GM23338 (cell line): ENCODE measurements around the gene CGNL1. TPM values are rescaled to one million over a fixed set of nuclear protein-coding genes. Genes with fewer than 3 reads are reported as not detected.

Source experiments
- ATAC-seq: fragments of 200-7000 bp; cut with Tn5 transposase; 3 replicates; pipeline ENCODE4 v1.9.1; 2020
- DNase-seq: peaks from one replicate; pipeline ENCODE4 v3.0.0-alpha.2; 2015; ENCODE audit warnings: low spot score
- H2AFZ ChIP-seq: fragments of 200-600 bp; sonication (generic); 2 replicates; pipeline ENCODE4 v1.8.0; 2016; ENCODE audit warnings: antibody characterized with exemption, mild to moderate bottlenecking, moderate library complexity
- H3F3A ChIP-seq: fragments of 200-600 bp; sonication (generic); replicated peaks from 2 replicates; pipeline ENCODE4 v1.8.0; 2017; ENCODE audit warnings: antibody characterized with exemption, mixed run types, low read depth
- H3K27ac ChIP-seq: fragments of 200-600 bp; sonication (generic); 2 replicates; pipeline ENCODE4 v1.6.1; 2016; ENCODE audit warnings: low read depth
- H3K27me3 ChIP-seq: fragments of 200-600 bp; sonication (generic); 2 replicates; pipeline ENCODE4 v1.8.0; 2016; ENCODE audit warnings: mild to moderate bottlenecking, mixed run types, moderate library complexity; ENCODE audit not compliant: insufficient read depth
- H3K36me3 ChIP-seq: fragments of 200-600 bp; sonication (generic); 2 replicates; pipeline ENCODE4 v1.8.0; 2016; ENCODE audit warnings: mild to moderate bottlenecking; ENCODE audit not compliant: insufficient read depth
- H3K4me1 ChIP-seq: fragments of 200-600 bp; sonication (generic); 2 replicates; pipeline ENCODE4 v1.8.0; 2016; ENCODE audit warnings: mild to moderate bottlenecking, moderate library complexity; ENCODE audit not compliant: insufficient read depth
- H3K4me2 ChIP-seq: fragments of 200-600 bp; sonication (generic); 2 replicates; pipeline ENCODE4 v1.7.1; 2017; ENCODE audit warnings: mixed run types
- H3K4me3 ChIP-seq: fragments of 200-600 bp; sonication (generic); 2 replicates; pipeline ENCODE4 v1.6.1; 2016; ENCODE audit warnings: mixed run types
- H3K79me2 ChIP-seq: fragments of 200-600 bp; sonication (generic); replicated peaks from 2 replicates; pipeline ENCODE4 v1.8.0; 2017; ENCODE audit warnings: mild to moderate bottlenecking; ENCODE audit not compliant: insufficient read depth
- H3K9me2 ChIP-seq: fragments of 200-600 bp; sonication (generic); 2 replicates; pipeline ENCODE4 v1.8.0; 2017; ENCODE audit not compliant: insufficient read depth
- H4K20me1 ChIP-seq: fragments of 200-600 bp; sonication (generic); replicated peaks from 2 replicates; pipeline ENCODE4 v1.8.0; 2017; ENCODE audit warnings: mild to moderate bottlenecking; ENCODE audit not compliant: insufficient read depth
- H3K27ac Mint-ChIP-seq: 2 replicates; pipeline ENCODE4 v1.8.0; 2020; ENCODE audit warnings: inconsistent platforms, mild to moderate bottlenecking, moderate library complexity, mixed read lengths
- H3K27me3 Mint-ChIP-seq: 3 replicates; pipeline ENCODE4 v1.8.0; 2022; ENCODE audit warnings: low read depth, mild to moderate bottlenecking, moderate library complexity, mixed read lengths, inconsistent platforms; ENCODE audit not compliant: insufficient read depth, poor library complexity
- H3K36me3 Mint-ChIP-seq: 3 replicates; pipeline ENCODE4 v1.8.0; 2021; ENCODE audit warnings: low read depth, mild to moderate bottlenecking, inconsistent platforms, moderate library complexity, mixed read lengths
- H3K4me1 Mint-ChIP-seq: 3 replicates; pipeline ENCODE4 v1.8.0; 2020; ENCODE audit warnings: mild to moderate bottlenecking, inconsistent platforms, mixed read lengths
- H3K4me3 Mint-ChIP-seq: 3 replicates; pipeline ENCODE4 v1.8.0; 2021; ENCODE audit warnings: moderate library complexity, mild to moderate bottlenecking, inconsistent platforms, mixed read lengths
- H3K9me3 Mint-ChIP-seq: 3 replicates; pipeline ENCODE4 v1.8.0; 2020; ENCODE audit warnings: moderate library complexity, mild to moderate bottlenecking, inconsistent platforms, mixed read lengths
- EZH2 ChIP-seq: fragments of 200-600 bp; sonication (generic); IDR thresholded peaks from one replicate; pipeline ENCODE4 v1.8.0; 2017; ENCODE audit warnings: antibody characterized with exemption, mild to moderate bottlenecking, low read depth; ENCODE audit not compliant: unreplicated experiment
- EZH2phosphoT487 ChIP-seq: fragments of 200-600 bp; sonication (generic); IDR thresholded peaks from one replicate; pipeline ENCODE4 v1.8.1; 2018; ENCODE audit warnings: antibody characterized with exemption; ENCODE audit not compliant: unreplicated experiment
- JUNB ChIP-seq: IDR thresholded peaks from one replicate; pipeline ENCODE4 v1.6.1; 2016; ENCODE audit warnings: antibody characterized with exemption; ENCODE audit not compliant: unreplicated experiment
- NANOG ChIP-seq: IDR thresholded peaks from 2 replicates; pipeline ENCODE4 v1.6.1; 2016; ENCODE audit warnings: antibody characterized with exemption, borderline replicate concordance
- POLR2AphosphoS5 ChIP-seq: IDR thresholded peaks from 2 replicates; pipeline ENCODE4 v1.6.1; 2016; ENCODE audit warnings: antibody characterized with exemption, low read depth
- STAT1 ChIP-seq: IDR thresholded peaks from one replicate; pipeline ENCODE4 v1.6.1; 2016; ENCODE audit warnings: antibody characterized with exemption; ENCODE audit not compliant: unreplicated experiment
- ZNF114 ChIP-seq: fragments of 250-450 bp; sonication (Bioruptor Pico); IDR thresholded peaks from 2 replicates; pipeline ENCODE4 v1.5.0; 2020; ENCODE audit warnings: mild to moderate bottlenecking, moderate library complexity
- ZNF331 ChIP-seq: fragments of 250-450 bp; sonication (Bioruptor Pico); IDR thresholded peaks from 2 replicates; pipeline ENCODE4 v1.5.0; 2020; ENCODE audit warnings: low read depth, mild to moderate bottlenecking, moderate library complexity
- polyA plus RNA-seq: library from polyadenylated mRNA; unstranded; fragments of >200 nt; fragmentation: Nextera tagmentation; extraction: Ambion mirVana; gene quantifications from 2 replicates; pipeline ENCODE4 v1.2.1, GENCODE V29; 2016
- total RNA-seq: library from RNA; depleted of rRNA; stranded (reverse); fragments of >200 nt; shearing (Covaris generic); gene quantifications from 2 replicates; pipeline ENCODE4 v1.2.3, GENCODE V29; 2014
- TF ChIP-seq, protein P1 (sequence below): IDR thresholded peaks from one replicate; pipeline ENCODE4 v1.6.1; 2018; ENCODE audit warnings: antibody characterized with exemption; ENCODE audit not compliant: unreplicated experiment
- TF ChIP-seq, protein P2 (sequence below): IDR thresholded peaks from 2 replicates; pipeline ENCODE4 v1.6.1; 2016; ENCODE audit warnings: antibody characterized with exemption
- TF ChIP-seq, protein P3 (sequence below), 2 experiments: fragments of 200-600 bp in 1 of 2; sonication (generic) in 1 of 2; conservative IDR thresholded peaks; 2 replicates each; pipeline versions ENCODE4 v1.5.1 to v1.6.1; 2016 to 2017; ENCODE audit warnings: antibody characterized with exemption in 2 of 2, low read depth in 2 of 2, mild to moderate bottlenecking in 2 of 2, moderate library complexity in 1 of 2
- TF ChIP-seq, protein P4 (sequence below): fragments of 250-450 bp; sonication (Bioruptor Pico); IDR thresholded peaks from 2 replicates; pipeline ENCODE4 v1.5.0; 2020; ENCODE audit warnings: mild to moderate bottlenecking, moderate library complexity

CGNL1 gene
- total and polyA plus RNA-seq, 2 experiments from 2014 or later: 20.0 to 57.8 TPM

DNA sequence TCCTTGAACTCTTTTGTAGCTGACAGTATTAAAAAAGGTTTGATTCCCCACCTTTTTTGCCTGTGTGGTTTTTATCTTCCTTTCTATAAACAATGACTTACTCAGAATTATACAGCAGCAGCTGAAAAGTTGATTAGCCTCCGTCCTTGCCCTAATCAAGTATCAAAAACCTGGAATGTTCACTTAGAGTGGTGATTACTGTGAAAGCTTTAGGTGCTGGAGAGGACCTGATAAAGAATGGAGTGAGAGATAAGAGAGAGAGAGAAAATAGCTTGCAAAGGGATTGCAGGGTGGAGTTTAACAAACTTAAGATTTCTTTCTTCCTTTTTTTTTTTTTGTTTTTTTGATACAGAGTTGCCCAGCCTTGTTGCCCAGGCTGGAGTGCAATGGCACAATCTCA lies 6.7 kb downstream of the CGNL1 start (continued):
- TF ChIP-seq, protein P1, sequence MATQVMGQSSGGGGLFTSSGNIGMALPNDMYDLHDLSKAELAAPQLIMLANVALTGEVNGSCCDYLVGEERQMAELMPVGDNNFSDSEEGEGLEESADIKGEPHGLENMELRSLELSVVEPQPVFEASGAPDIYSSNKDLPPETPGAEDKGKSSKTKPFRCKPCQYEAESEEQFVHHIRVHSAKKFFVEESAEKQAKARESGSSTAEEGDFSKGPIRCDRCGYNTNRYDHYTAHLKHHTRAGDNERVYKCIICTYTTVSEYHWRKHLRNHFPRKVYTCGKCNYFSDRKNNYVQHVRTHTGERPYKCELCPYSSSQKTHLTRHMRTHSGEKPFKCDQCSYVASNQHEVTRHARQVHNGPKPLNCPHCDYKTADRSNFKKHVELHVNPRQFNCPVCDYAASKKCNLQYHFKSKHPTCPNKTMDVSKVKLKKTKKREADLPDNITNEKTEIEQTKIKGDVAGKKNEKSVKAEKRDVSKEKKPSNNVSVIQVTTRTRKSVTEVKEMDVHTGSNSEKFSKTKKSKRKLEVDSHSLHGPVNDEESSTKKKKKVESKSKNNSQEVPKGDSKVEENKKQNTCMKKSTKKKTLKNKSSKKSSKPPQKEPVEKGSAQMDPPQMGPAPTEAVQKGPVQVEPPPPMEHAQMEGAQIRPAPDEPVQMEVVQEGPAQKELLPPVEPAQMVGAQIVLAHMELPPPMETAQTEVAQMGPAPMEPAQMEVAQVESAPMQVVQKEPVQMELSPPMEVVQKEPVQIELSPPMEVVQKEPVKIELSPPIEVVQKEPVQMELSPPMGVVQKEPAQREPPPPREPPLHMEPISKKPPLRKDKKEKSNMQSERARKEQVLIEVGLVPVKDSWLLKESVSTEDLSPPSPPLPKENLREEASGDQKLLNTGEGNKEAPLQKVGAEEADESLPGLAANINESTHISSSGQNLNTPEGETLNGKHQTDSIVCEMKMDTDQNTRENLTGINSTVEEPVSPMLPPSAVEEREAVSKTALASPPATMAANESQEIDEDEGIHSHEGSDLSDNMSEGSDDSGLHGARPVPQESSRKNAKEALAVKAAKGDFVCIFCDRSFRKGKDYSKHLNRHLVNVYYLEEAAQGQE: no peak
- TF ChIP-seq, protein P2, sequence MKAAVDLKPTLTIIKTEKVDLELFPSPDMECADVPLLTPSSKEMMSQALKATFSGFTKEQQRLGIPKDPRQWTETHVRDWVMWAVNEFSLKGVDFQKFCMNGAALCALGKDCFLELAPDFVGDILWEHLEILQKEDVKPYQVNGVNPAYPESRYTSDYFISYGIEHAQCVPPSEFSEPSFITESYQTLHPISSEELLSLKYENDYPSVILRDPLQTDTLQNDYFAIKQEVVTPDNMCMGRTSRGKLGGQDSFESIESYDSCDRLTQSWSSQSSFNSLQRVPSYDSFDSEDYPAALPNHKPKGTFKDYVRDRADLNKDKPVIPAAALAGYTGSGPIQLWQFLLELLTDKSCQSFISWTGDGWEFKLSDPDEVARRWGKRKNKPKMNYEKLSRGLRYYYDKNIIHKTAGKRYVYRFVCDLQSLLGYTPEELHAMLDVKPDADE: no peak
- TF ChIP-seq EZH2 (no peak), ZNF331 (CRISPR knock-in tag) (no peak), STAT1 (no peak), ZNF114 (CRISPR knock-in tag) (no peak), EZH2phosphoT487 (no peak), NANOG (no peak)

DNA sequence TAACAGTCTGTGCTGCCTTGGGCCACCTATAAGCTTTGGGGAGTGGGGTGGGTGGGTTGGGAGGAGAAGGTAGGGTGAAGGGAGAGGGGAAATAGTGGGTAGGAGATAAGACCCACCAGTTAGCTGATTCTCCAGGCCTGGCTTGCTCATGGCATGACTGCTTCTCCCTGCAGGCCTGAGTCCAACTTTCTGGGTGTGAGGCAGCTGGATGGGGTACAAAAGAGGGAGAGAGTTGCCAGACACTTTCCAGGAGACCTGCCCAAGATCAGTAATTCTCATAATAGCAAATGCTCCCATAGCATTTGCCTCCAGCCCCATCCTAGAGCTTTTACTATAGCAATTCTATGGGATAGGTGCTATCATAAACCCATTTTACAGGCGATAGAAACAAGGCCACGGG lies 7.7 kb downstream of the CGNL1 start:
- ATAC-seq (no peak), DNase-seq (no peak)
- H4K20me1 ChIP-seq: no peaks in the 10 kb centered on the region
- no peaks in the 10 kb centered on the region for H3K27me3 ChIP-seq
- Mint-ChIP-seq H3K9me3 (no peaks in the 10 kb centered on the region), H3K27ac (no peak overlapping the region), H3K36me3 (no peaks in the 10 kb centered on the region), H3K4me3 (no peak overlapping the region), H3K27me3 (peaks cover 8% of the 10 kb centered on the region), H3K4me1 (peaks cover 84% of the 10 kb centered on the region)
- no peak overlapping the region for H3K4me3 ChIP-seq
- no peaks in the 10 kb centered on the region for H3K36me3 ChIP-seq
- peaks cover 73% of the 10 kb centered on the region for H3K79me2 ChIP-seq
- H3F3A ChIP-seq: peaks cover 22% of the 10 kb centered on the region
- no peaks in the 10 kb centered on the region for H3K9me2 ChIP-seq
- no peak overlapping the region for H2AFZ ChIP-seq
- H3K4me1 ChIP-seq: peaks cover 79% of the 10 kb centered on the region
- no peak overlapping the region for H3K27ac ChIP-seq
- no peak overlapping the region for H3K4me2 ChIP-seq
- no peak for TF ChIP-seq STAT1
- TF ChIP-seq, protein P3, sequence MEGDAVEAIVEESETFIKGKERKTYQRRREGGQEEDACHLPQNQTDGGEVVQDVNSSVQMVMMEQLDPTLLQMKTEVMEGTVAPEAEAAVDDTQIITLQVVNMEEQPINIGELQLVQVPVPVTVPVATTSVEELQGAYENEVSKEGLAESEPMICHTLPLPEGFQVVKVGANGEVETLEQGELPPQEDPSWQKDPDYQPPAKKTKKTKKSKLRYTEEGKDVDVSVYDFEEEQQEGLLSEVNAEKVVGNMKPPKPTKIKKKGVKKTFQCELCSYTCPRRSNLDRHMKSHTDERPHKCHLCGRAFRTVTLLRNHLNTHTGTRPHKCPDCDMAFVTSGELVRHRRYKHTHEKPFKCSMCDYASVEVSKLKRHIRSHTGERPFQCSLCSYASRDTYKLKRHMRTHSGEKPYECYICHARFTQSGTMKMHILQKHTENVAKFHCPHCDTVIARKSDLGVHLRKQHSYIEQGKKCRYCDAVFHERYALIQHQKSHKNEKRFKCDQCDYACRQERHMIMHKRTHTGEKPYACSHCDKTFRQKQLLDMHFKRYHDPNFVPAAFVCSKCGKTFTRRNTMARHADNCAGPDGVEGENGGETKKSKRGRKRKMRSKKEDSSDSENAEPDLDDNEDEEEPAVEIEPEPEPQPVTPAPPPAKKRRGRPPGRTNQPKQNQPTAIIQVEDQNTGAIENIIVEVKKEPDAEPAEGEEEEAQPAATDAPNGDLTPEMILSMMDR (conservative IDR thresholded peaks at IDR 0.05; ENCODE audit: low read depth in 2 of 2): no peak
- TF ChIP-seq, protein P2: no peak
- TF ChIP-seq EZH2: no peak
- TF ChIP-seq POLR2AphosphoS5: no peak
- no peak for TF ChIP-seq JUNB
- no peak for TF ChIP-seq ZNF114 (CRISPR knock-in tag)
- TF ChIP-seq, protein P4, sequence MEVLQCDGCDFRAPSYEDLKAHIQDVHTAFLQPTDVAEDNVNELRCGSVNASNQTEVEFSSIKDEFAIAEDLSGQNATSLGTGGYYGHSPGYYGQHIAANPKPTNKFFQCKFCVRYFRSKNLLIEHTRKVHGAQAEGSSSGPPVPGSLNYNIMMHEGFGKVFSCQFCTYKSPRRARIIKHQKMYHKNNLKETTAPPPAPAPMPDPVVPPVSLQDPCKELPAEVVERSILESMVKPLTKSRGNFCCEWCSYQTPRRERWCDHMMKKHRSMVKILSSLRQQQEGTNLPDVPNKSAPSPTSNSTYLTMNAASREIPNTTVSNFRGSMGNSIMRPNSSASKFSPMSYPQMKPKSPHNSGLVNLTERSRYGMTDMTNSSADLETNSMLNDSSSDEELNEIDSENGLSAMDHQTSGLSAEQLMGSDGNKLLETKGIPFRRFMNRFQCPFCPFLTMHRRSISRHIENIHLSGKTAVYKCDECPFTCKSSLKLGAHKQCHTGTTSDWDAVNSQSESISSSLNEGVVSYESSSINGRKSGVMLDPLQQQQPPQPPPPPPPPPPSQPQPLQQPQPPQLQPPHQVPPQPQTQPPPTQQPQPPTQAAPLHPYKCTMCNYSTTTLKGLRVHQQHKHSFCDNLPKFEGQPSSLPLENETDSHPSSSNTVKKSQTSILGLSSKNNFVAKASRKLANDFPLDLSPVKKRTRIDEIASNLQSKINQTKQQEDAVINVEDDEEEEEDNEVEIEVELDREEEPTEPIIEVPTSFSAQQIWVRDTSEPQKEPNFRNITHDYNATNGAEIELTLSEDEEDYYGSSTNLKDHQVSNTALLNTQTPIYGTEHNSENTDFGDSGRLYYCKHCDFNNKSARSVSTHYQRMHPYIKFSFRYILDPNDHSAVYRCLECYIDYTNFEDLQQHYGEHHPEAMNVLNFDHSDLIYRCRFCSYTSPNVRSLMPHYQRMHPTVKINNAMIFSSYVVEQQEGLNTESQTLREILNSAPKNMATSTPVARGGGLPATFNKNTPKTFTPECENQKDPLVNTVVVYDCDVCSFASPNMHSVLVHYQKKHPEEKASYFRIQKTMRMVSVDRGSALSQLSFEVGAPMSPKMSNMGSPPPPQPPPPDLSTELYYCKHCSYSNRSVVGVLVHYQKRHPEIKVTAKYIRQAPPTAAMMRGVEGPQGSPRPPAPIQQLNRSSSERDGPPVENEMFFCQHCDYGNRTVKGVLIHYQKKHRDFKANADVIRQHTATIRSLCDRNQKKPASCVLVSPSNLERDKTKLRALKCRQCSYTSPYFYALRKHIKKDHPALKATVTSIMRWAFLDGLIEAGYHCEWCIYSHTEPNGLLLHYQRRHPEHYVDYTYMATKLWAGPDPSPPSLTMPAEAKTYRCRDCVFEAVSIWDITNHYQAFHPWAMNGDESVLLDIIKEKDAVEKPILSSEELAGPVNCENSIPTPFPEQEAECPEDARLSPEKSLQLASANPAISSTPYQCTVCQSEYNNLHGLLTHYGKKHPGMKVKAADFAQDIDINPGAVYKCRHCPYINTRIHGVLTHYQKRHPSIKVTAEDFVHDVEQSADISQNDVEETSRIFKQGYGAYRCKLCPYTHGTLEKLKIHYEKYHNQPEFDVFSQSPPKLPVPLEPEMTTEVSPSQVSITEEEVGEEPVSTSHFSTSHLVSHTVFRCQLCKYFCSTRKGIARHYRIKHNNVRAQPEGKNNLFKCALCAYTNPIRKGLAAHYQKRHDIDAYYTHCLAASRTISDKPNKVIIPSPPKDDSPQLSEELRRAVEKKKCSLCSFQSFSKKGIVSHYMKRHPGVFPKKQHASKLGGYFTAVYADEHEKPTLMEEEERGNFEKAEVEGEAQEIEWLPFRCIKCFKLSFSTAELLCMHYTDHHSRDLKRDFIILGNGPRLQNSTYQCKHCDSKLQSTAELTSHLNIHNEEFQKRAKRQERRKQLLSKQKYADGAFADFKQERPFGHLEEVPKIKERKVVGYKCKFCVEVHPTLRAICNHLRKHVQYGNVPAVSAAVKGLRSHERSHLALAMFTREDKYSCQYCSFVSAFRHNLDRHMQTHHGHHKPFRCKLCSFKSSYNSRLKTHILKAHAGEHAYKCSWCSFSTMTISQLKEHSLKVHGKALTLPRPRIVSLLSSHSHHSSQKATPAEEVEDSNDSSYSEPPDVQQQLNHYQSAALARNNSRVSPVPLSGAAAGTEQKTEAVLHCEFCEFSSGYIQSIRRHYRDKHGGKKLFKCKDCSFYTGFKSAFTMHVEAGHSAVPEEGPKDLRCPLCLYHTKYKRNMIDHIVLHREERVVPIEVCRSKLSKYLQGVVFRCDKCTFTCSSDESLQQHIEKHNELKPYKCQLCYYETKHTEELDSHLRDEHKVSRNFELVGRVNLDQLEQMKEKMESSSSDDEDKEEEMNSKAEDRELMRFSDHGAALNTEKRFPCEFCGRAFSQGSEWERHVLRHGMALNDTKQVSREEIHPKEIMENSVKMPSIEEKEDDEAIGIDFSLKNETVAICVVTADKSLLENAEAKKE (CRISPR knock-in tag): no peak
